Panc1 (cell line): Measurements from ENCODE around the gene MICALL2. TPM values are rescaled to one million over a fixed set of nuclear protein-coding genes. Genes with fewer than 3 reads are reported as not detected.

Experiments used
- ATAC-seq: fragments of 200-7000 bp; cut with Tn5 transposase; 2 replicates; pipeline ENCODE4 v1.9.1; 2020; ENCODE audit warnings: mild to moderate bottlenecking, moderate library complexity
- BruUV-seq: library from RNA; stranded (reverse); fragments of 400-500 nt; replicated peaks from 2 replicates; lab custom pipeline; 2021; lab: Mats Ljungman, UMichigan
- CTCF ChIA-PET: fragments of 300-600 bp; sonication (Branson Sonifier 250); formaldehyde crosslinking; loops from one replicate; lab custom pipeline; 2022; ENCODE audit warnings: antibody characterized with exemption; lab: Charles Lee
- POLR2A ChIA-PET: fragments of 300-600 bp; sonication (Branson Sonifier 250); formaldehyde crosslinking; loops from one replicate; lab custom pipeline; 2022; ENCODE audit warnings: antibody characterized with exemption; lab: Charles Lee
- DNase-seq: peaks from one replicate; pipeline ENCODE4 v3.0.0-alpha.2; 2010; ENCODE audit warnings: low read depth, low spot score
- H3K27ac ChIP-seq: 2 replicates; pipeline ENCODE4 v1.5.1; 2011; ENCODE audit warnings: mild to moderate bottlenecking, low read length, inconsistent platforms
- H3K27me3 ChIP-seq: fragments of 200-500 bp; sonication (Bioruptor generic); 2 replicates; pipeline ENCODE4 v1.6.0; 2014; ENCODE audit warnings: low read length, inconsistent platforms; ENCODE audit not compliant: control insufficient read depth, insufficient read depth
- H3K36me3 ChIP-seq: fragments of 200-500 bp; sonication (Bioruptor generic); 2 replicates; pipeline ENCODE4 v1.5.1; 2014; ENCODE audit warnings: inconsistent platforms, mild to moderate bottlenecking, low read length, moderate library complexity; ENCODE audit not compliant: control insufficient read depth, insufficient read depth
- H3K4me1 ChIP-seq: 2 replicates; pipeline ENCODE4 v1.5.1; 2011; ENCODE audit warnings: inconsistent platforms, mild to moderate bottlenecking, low read length, moderate library complexity; ENCODE audit not compliant: control insufficient read depth, insufficient read depth
- H3K4me3 ChIP-seq, 2 experiments: 2 replicates each; pipeline ENCODE4 v1.5.1; 2011 to 2012; ENCODE audit warnings: low read depth in 2 of 2, low read length in 2 of 2, mild to moderate bottlenecking in 2 of 2, inconsistent platforms in 1 of 2, moderate library complexity in 1 of 2
- H3K9me3 ChIP-seq: fragments of 200-500 bp; sonication (Bioruptor generic); 2 replicates; pipeline ENCODE4 v1.5.1; 2014; ENCODE audit warnings: low read depth, mild to moderate bottlenecking, inconsistent platforms, low read length, moderate library complexity; ENCODE audit not compliant: control insufficient read depth, insufficient read depth
- POLR2AphosphoS5 ChIP-seq: IDR thresholded peaks from 2 replicates; pipeline ENCODE4 v1.6.1; 2012; ENCODE audit warnings: mild to moderate bottlenecking, low read depth, low read length, moderate library complexity
- SIN3A ChIP-seq: IDR thresholded peaks from 2 replicates; pipeline ENCODE4 v1.6.1; 2012; ENCODE audit warnings: low read depth, mild to moderate bottlenecking, low read length, moderate library complexity, borderline replicate concordance; ENCODE audit not compliant: insufficient read depth
- TCF7L2 ChIP-seq: IDR thresholded peaks from 2 replicates; pipeline ENCODE4 v1.6.1; 2011; ENCODE audit warnings: mild to moderate bottlenecking, low read depth, low read length, inconsistent platforms
- in situ Hi-C: cut with HindIII; loops from 2 replicates; pipeline ENCODE4 v1.10.0; 2016; ENCODE audit warnings: low sequenced_read_pairs, low pct_unique_long_range_greater_than_20kb
- intact Hi-C: fragments of 100-400 bp; cut with micrococcal nuclease; formaldehyde crosslinking; loops from one replicate; pipeline ENCODE4 v1.10.0; 2022; ENCODE audit not compliant: unreplicated experiment
- total RNA-seq: library from RNA; stranded (reverse); gene quantifications from one replicate; pipeline ENCODE4 v1.2.1, GENCODE V29; 2021; ENCODE audit not compliant: unreplicated experiment
- TF ChIP-seq, protein P1 (sequence below), 2 experiments: IDR thresholded peaks; 2 replicates each; pipeline ENCODE4 v1.6.1; 2011 to 2012; ENCODE audit warnings: low read depth in 2 of 2, control low read depth in 1 of 2, low read length in 1 of 2, mild to moderate bottlenecking in 1 of 2, moderate library complexity in 1 of 2; ENCODE audit not compliant: insufficient read depth in 1 of 2
- TF ChIP-seq, protein P2 (sequence below): fragments of 450-650 bp; IDR thresholded peaks from 2 replicates; pipeline ENCODE4 v1.5.1; 2017; ENCODE audit warnings: mild to moderate bottlenecking

The MICALL2 gene
- total RNA-seq, 1 experiment from 2014 or later = 144 TPM

DNA sequence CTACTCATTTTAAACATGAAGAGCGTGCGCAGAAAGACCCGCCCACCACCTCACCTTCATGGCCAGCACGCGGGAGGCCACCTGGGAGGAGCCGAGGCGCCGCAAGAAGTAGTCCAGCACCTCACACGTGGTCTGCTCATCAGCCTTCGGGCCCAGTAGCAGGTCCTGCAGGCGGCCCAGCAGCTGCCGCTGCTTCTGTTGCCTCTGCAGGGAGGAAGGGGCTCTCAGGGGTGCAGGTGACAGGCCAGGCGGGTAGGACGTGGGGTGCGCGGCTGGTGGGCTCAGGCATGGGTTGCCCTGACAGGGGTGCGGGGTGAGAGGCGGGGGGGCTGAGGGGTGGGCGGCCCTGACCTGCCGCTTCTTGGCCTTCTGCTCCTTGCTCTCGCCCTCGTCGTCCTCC is 27.3 kb upstream of the MICALL2 start:
- no TSS peak for BruUV-seq
- no peak overlapping the region for H3K4me3 ChIP-seq
- H3K27me3 ChIP-seq = no peaks in the 10 kb centered on the region
- in situ Hi-C loops (no loop called here), intact Hi-C loops (no loop called here)
- TF ChIP-seq POLR2AphosphoS5 (no peak), SIN3A (no peak), TCF7L2 (no peak)
- TF ChIP-seq, protein P1, sequence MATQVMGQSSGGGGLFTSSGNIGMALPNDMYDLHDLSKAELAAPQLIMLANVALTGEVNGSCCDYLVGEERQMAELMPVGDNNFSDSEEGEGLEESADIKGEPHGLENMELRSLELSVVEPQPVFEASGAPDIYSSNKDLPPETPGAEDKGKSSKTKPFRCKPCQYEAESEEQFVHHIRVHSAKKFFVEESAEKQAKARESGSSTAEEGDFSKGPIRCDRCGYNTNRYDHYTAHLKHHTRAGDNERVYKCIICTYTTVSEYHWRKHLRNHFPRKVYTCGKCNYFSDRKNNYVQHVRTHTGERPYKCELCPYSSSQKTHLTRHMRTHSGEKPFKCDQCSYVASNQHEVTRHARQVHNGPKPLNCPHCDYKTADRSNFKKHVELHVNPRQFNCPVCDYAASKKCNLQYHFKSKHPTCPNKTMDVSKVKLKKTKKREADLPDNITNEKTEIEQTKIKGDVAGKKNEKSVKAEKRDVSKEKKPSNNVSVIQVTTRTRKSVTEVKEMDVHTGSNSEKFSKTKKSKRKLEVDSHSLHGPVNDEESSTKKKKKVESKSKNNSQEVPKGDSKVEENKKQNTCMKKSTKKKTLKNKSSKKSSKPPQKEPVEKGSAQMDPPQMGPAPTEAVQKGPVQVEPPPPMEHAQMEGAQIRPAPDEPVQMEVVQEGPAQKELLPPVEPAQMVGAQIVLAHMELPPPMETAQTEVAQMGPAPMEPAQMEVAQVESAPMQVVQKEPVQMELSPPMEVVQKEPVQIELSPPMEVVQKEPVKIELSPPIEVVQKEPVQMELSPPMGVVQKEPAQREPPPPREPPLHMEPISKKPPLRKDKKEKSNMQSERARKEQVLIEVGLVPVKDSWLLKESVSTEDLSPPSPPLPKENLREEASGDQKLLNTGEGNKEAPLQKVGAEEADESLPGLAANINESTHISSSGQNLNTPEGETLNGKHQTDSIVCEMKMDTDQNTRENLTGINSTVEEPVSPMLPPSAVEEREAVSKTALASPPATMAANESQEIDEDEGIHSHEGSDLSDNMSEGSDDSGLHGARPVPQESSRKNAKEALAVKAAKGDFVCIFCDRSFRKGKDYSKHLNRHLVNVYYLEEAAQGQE (IDR thresholded peaks at IDR 0.05; ENCODE audit: insufficient read depth in 1 of 2, low read depth in 2 of 2, low read length in 1 of 2) = no peak
- TF ChIP-seq, protein P2, sequence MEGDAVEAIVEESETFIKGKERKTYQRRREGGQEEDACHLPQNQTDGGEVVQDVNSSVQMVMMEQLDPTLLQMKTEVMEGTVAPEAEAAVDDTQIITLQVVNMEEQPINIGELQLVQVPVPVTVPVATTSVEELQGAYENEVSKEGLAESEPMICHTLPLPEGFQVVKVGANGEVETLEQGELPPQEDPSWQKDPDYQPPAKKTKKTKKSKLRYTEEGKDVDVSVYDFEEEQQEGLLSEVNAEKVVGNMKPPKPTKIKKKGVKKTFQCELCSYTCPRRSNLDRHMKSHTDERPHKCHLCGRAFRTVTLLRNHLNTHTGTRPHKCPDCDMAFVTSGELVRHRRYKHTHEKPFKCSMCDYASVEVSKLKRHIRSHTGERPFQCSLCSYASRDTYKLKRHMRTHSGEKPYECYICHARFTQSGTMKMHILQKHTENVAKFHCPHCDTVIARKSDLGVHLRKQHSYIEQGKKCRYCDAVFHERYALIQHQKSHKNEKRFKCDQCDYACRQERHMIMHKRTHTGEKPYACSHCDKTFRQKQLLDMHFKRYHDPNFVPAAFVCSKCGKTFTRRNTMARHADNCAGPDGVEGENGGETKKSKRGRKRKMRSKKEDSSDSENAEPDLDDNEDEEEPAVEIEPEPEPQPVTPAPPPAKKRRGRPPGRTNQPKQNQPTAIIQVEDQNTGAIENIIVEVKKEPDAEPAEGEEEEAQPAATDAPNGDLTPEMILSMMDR = no peak
- ChIA-PET CTCF (no interaction called here), POLR2A (no interaction called here)
- no peak for ATAC-seq
- no peak for DNase-seq
- H3K36me3 ChIP-seq = peaks cover 3% of the 10 kb centered on the region; the same call in 1 of the 2 replicates
- H3K4me1 ChIP-seq = no peaks in the 10 kb centered on the region
- H3K9me3 ChIP-seq = no peaks in the 10 kb centered on the region
- no peak overlapping the region for H3K27ac ChIP-seq

DNA sequence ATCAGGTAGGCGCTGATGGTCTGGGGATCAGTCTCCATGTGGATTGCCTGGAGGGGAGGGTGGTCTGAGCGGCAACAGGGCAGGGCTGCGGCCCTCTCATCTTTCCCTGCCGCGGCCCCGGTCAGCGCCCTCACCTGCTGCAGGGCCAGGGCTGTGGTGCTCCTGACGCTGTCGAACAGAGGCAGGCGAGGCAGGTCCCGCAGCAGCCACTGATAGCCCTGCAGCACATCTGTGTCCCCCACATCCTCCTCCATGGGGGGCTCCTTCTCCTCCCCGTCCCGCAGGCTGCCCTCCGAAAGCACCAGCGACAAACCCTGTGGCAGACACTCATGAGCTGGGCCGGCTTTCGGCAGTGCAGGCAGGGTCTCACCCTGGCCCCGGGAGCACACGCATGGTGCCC is 25.9 kb upstream of the MICALL2 start:
- in situ Hi-C loops = no loop called here
- ChIA-PET POLR2A (no interaction called here), CTCF (interaction anchor here (1.2 kb wide), 1 partner anchor 153 kb away, joined by 12 read pairs; no protein-coding TSS in a partner anchor)
- Histone ChIP-seq H3K27me3 (no peaks in the 10 kb centered on the region), H3K9me3 (no peaks in the 10 kb centered on the region), H3K36me3 (peaks cover 5% of the 10 kb centered on the region), H3K4me3 (no peak overlapping the region), H3K4me1 (no peaks in the 10 kb centered on the region), H3K27ac (no peak overlapping the region)
- BruUV-seq = no TSS peak
- TF ChIP-seq POLR2AphosphoS5 = no peak
- TF ChIP-seq, protein P2 = no peak
- no peak for TF ChIP-seq TCF7L2
- TF ChIP-seq, protein P1 (IDR thresholded peaks at IDR 0.05; ENCODE audit: insufficient read depth in 1 of 2, low read depth in 2 of 2, low read length in 1 of 2) = no peak
- intact Hi-C loops = no loop called here
- DNase-seq = no peak
- ATAC-seq = no peak
